ENCODE results near the gene ACVRL1. TPM values are rescaled to one million over a fixed set of nuclear protein-coding genes. Genes with fewer than 3 reads are reported as not detected.
A peak's percentile ranks its signal among the peaks of the same experiment; 100 is the strongest.

The ACVRL1 gene
- total RNA-seq, 1 experiment from 2014 or later: not detected

DNA sequence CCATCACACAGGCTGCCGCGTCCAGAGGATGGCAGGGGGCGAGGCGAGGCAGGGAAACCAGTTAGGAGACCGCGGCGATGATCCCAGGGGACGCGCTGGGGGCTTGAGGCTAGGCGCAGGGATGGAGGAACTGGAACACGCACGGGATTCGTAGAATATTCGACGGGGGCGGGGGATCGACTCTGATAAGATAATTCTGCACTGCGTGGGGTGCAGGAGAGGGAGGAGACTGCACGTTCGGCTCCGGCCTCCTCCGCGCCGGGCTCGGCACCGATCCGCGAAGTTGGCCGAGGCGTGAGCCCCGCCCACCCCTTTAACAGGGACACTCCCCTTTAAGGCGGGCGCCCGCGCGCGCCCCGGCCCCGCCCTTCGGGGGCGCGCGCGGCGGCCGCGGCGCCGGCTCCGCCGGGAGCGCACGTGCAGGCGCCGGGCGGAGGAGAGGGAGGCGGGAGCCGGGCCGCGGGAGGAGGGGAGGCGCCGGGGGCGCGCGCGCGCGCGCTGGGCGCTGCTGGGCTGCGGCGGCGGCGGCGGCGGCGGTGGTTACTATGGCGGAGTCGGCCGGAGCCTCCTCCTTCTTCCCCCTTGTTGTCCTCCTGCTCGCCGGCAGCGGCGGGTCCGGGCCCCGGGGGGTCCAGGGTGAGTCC is 44.0 kb downstream of the ACVRL1 start, which contains the start of gene ACVR1B:
Gene ACVR1B, plus strand, starts transcription at position 501 of the 644 bp plus-strand sequence. Its CDS starts 45 bp downstream, at position 546.
- Histone ChIP-seq H3K27me3 (ENCODE audit: insufficient read depth, low read length) (peaks cover 24% of the 10 kb centered on the region; the same call in 1 of the 2 replicates), H2BK15ac (ENCODE audit: low read depth, low read length) (0 out of 2 replicates have a peak within 1 kb of the TSS, but pooled peaks have one; percentile 1), H2BK20ac (ENCODE audit: low read depth, low read length, poor library complexity, severe bottlenecking) (no peak within 1 kb of the TSS), H3K23ac (ENCODE audit: insufficient read length, low read depth, low read length) (no peak within 1 kb of the TSS), H3K14ac (ENCODE audit: insufficient read depth, low read length) (peak within 1 kb of the TSS; percentile 94), H3K18ac (ENCODE audit: insufficient read length, low read depth, low read length) (peak within 1 kb of the TSS; percentile 86), H4K91ac (ENCODE audit: insufficient read length, low read depth, low read length) (no peak within 1 kb of the TSS), H3T11ph (ENCODE audit: low read length) (no peak within 1 kb of the TSS), H3K4me2 (ENCODE audit: insufficient read depth, insufficient read length, low read length) (peak within 1 kb of the TSS; percentile 91), H3K56ac (ENCODE audit: insufficient read length, low read depth, low read length) (no peak within 1 kb of the TSS), H4K5ac (ENCODE audit: insufficient read length, low read depth, low read length) (no peak within 1 kb of the TSS), H4K20me1 (ENCODE audit: control insufficient read depth, insufficient read depth, insufficient read length) (no peaks in the 10 kb centered on the region), H4K8ac (replicated peaks; ENCODE audit: insufficient read length, low read depth, low read length) (no peak within 1 kb of the TSS), H3K79me1 (ENCODE audit: insufficient read depth, low read depth, low read length, poor library complexity, severe bottlenecking) (no peaks in the 10 kb centered on the region), H2BK120ac (ENCODE audit: low read depth, low read length, poor library complexity, severe bottlenecking) (no peak within 1 kb of the TSS), H3K9ac (ENCODE audit: extremely low read depth, insufficient read length, low read length) (peak within 1 kb of the TSS; percentile 67), H2BK12ac (ENCODE audit: insufficient read length, low read depth, low read length) (no peak within 1 kb of the TSS), H3K4me1 (ENCODE audit: insufficient read depth, low read length) (no peaks in the 10 kb centered on the region), H2BK5ac (ENCODE audit: insufficient read length, low read length) (no peak within 1 kb of the TSS), H2AFZ (ENCODE audit: low read length) (peak within 1 kb of the TSS; percentile 61), H3K27ac (ENCODE audit: insufficient read length, low read depth, low read length) (no peak within 1 kb of the TSS), H3K79me2 (ENCODE audit: insufficient read depth, low read length) (0 out of 2 replicates have a peak, but pooled peaks cover 3% of the 10 kb centered on the region), H3K23me2 (ENCODE audit: insufficient read length, low read depth, low read length, poor library complexity, severe bottlenecking) (peaks cover 12% of the 10 kb centered on the region), H3K4ac (ENCODE audit: low read depth, low read length) (no peak within 1 kb of the TSS), H2AK5ac (ENCODE audit: insufficient read length, low read length) (no peak within 1 kb of the TSS), H3K9me3 (ENCODE audit: control insufficient read depth, low read depth, low read length) (no peaks in the 10 kb centered on the region)
- no peaks in the 10 kb centered on the region; a peak in 2 of 7 replicates for H3K36me3 Mint-ChIP-seq (ENCODE audit: insufficient read depth in 1 of 3, low read depth in 3 of 3)
- H3K9me3 Mint-ChIP-seq: no peaks in the 10 kb centered on the region
- TF ChIP-seq, protein P1, sequence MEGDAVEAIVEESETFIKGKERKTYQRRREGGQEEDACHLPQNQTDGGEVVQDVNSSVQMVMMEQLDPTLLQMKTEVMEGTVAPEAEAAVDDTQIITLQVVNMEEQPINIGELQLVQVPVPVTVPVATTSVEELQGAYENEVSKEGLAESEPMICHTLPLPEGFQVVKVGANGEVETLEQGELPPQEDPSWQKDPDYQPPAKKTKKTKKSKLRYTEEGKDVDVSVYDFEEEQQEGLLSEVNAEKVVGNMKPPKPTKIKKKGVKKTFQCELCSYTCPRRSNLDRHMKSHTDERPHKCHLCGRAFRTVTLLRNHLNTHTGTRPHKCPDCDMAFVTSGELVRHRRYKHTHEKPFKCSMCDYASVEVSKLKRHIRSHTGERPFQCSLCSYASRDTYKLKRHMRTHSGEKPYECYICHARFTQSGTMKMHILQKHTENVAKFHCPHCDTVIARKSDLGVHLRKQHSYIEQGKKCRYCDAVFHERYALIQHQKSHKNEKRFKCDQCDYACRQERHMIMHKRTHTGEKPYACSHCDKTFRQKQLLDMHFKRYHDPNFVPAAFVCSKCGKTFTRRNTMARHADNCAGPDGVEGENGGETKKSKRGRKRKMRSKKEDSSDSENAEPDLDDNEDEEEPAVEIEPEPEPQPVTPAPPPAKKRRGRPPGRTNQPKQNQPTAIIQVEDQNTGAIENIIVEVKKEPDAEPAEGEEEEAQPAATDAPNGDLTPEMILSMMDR (conservative IDR thresholded peaks at IDR 0.05): no peak
- WGBS (ENCODE audit: extremely low coverage, insufficient read length, low lambda C conversion rate): no CpG with 5 or more reads among the region's 86 CpGs
- peak; percentile 89 for DNase-seq
- peaks cover 11 to 20% of the 10 kb centered on the region in 2 experiments for H3K4me1 Mint-ChIP-seq
- H3K27ac Mint-ChIP-seq: peak within 1 kb of the TSS in 1 of 3 experiments; percentile 89; a peak in 1 of 7 replicates
- peaks cover 64% of the 10 kb centered on the region for H3K27me3 Mint-ChIP-seq (ENCODE audit: low read depth)
- peak within 1 kb of the TSS; percentile 78 to 92 for H3K4me3 Mint-ChIP-seq
